ENCODE results near the gene GALM. TPM values are rescaled to one million over a fixed set of nuclear protein-coding genes. Genes with fewer than 3 reads are reported as not detected.
A peak's percentile ranks its signal among the peaks of the same experiment; 100 is the strongest.

Gene GALM
- total and polyA plus RNA-seq, 2 of the 8 experiments (the other 6 are each of a cell fraction or from before 2014, with no cell fraction given) = 9.9 to 13.1 TPM

GRCh38 chr2:38750891-38751595, 85.1 kb downstream of the GALM start, which contains the start of gene SRSF7 (continued):
- TF ChIP-seq TEAD4 (IDR thresholded peaks at IDR 0.05; ENCODE audit: low read depth, low read length) (0 out of 2 replicates have a peak, but pooled peaks have one; percentile 1), RFX5 (IDR thresholded peaks at IDR 0.05; ENCODE audit: borderline replicate concordance, low read depth, low read length) (no peak), KDM4A (IDR thresholded peaks at IDR 0.05; ENCODE audit: low read depth, low read length, severe bottlenecking) (no peak), RBBP5 (IDR thresholded peaks at IDR 0.05; ENCODE audit: borderline replicate concordance, low read depth, low read length) (peak; percentile 84), EGR1 (IDR thresholded peaks at IDR 0.05; ENCODE audit: borderline replicate concordance, low read depth, low read length) (peak; percentile 63; the same call in 1 of the 2 replicates), TAF1 (IDR thresholded peaks at IDR 0.05; ENCODE audit: low read depth, low read length) (peak; percentile 100), GTF2F1 (IDR thresholded peaks at IDR 0.05; ENCODE audit: borderline replicate concordance, low read depth, low read length) (peak; percentile 97), SIX5 (IDR thresholded peaks at IDR 0.05; ENCODE audit: low read depth, low read length) (no peak; the same call in 1 of the 2 replicates), TBP (IDR thresholded peaks at IDR 0.05; ENCODE audit: low read depth, low read length) (peak; percentile 99), KDM5A (IDR thresholded peaks at IDR 0.05; ENCODE audit: low read length) (no peak), USF2 (IDR thresholded peaks at IDR 0.05; ENCODE audit: low read length) (no peak), FOSL1 (IDR thresholded peaks at IDR 0.05; ENCODE audit: insufficient read depth, low read depth, low read length) (no peak), BACH1 (IDR thresholded peaks at IDR 0.05; ENCODE audit: low read length) (no peak)
